ENCODE data around the gene CDH16.
A peak's percentile ranks its signal among the peaks of the same experiment; 100 is the strongest.

The CDH16 gene

GRCh38 chr16:66895689-66895979 is 23.1 kb downstream of the CDH16 start:
- no peak for DNase-seq

- DNase-seq, result peak; percentile 25
Observed at GRCh38 chr16:66894948-66895688, 23.6 kb downstream of the CDH16 start.

- DNase-seq, result no peak
Observed at GRCh38 chr16:66894055-66894454, 24.6 kb downstream of the CDH16 start.

- no peak for DNase-seq
Observed at GRCh38 chr16:66891797-66892196, 26.9 kb downstream of the CDH16 start.

- DNase-seq, result no peak
Observed at GRCh38 chr16:66891360-66891759, 27.3 kb downstream of the CDH16 start.

- DNase-seq, result no peak
Observed at GRCh38 chr16:66890799-66891198, 27.9 kb downstream of the CDH16 start.

GRCh38 chr16:66889622-66890021 is 29.1 kb downstream of the CDH16 start:
- DNase-seq, result no peak

- no peak for DNase-seq
Observed at GRCh38 chr16:66888647-66889615, 29.8 kb downstream of the CDH16 start.

GRCh38 chr16:66886914-66887313 is 31.8 kb downstream of the CDH16 start:
- DNase-seq, result no peak

- DNase-seq, result no peak
Observed at GRCh38 chr16:66886321-66886720, 32.4 kb downstream of the CDH16 start.

- no peak for DNase-seq
Observed at GRCh38 chr16:66885491-66885890, 33.2 kb downstream of the CDH16 start.

- no peak for DNase-seq
Observed at GRCh38 chr16:66882702-66883101, 36.0 kb downstream of the CDH16 start.

- DNase-seq, result no peak
Observed at GRCh38 chr16:66881964-66882508, 36.6 kb downstream of the CDH16 start.

- no peak for DNase-seq
Observed at GRCh38 chr16:66881560-66881959, 37.1 kb downstream of the CDH16 start.

GRCh38 chr16:66881014-66881417 is 37.7 kb downstream of the CDH16 start:
- DNase-seq, result no peak

GRCh38 chr16:66880288-66881013 is 38.2 kb downstream of the CDH16 start, which contains the start of gene PDP2:
Gene PDP2 (plus strand): TSS chr16:66880515. CDS start chr16:66884285, 3,770 bp downstream.
- peak; percentile 74 for DNase-seq

- DNase-seq, result no peak
Observed at GRCh38 chr16:66878067-66878466, 40.6 kb downstream of the CDH16 start.

GRCh38 chr16:66874079-66874775 is 44.5 kb downstream of the CDH16 start:
- peak; percentile 15 for DNase-seq

- no peak for DNase-seq
Observed at GRCh38 chr16:66873685-66874055, 45.0 kb downstream of the CDH16 start.

- peak; percentile 32 for DNase-seq
Observed at GRCh38 chr16:66872943-66873684, 45.6 kb downstream of the CDH16 start.

- DNase-seq, result no peak
Observed at GRCh38 chr16:66872559-66872942, 46.1 kb downstream of the CDH16 start.

- no peak for DNase-seq
Observed at GRCh38 chr16:66871840-66872239, 46.8 kb downstream of the CDH16 start.

Data from DMS79 (cell line).